WTC11 (cell line): ENCODE data around the gene AHSG. TPM values are rescaled to one million over a fixed set of nuclear protein-coding genes. Genes with fewer than 3 reads are reported as not detected.

ENCODE experiments used
- ATAC-seq: fragments of 200-7000 bp; cut with Tn5 transposase; 2 replicates; pipeline ENCODE4 v1.10.0; 2021; ENCODE audit warnings: mild to moderate bottlenecking, moderate library complexity
- CTCF ChIA-PET: fragments of 300-600 bp; sonication (Branson Sonifier 250); formaldehyde crosslinking; loops from one replicate; lab custom pipeline; 2021; ENCODE audit warnings: antibody characterized with exemption; lab: Charles Lee
- POLR2A ChIA-PET: fragments of 350-600 bp; sonication (Branson Sonifier 250); formaldehyde crosslinking; loops from one replicate; lab custom pipeline; 2021; ENCODE audit warnings: antibody characterized with exemption; lab: Charles Lee
- DNase-seq: peaks from one replicate; pipeline ENCODE4 v3.0.0; 2021; ENCODE audit warnings: low spot score
- H3K27ac Mint-ChIP-seq: 2 replicates; pipeline ENCODE4 v1.8.0; 2021; ENCODE audit warnings: mixed read lengths
- H3K27me3 Mint-ChIP-seq: 2 replicates; pipeline ENCODE4 v1.8.0; 2021; ENCODE audit warnings: low read depth, mild to moderate bottlenecking, moderate library complexity, mixed read lengths
- H3K36me3 Mint-ChIP-seq: 2 replicates; pipeline ENCODE4 v1.8.0; 2021; ENCODE audit warnings: mixed read lengths
- H3K4me1 Mint-ChIP-seq: 2 replicates; pipeline ENCODE4 v1.8.0; 2022; ENCODE audit warnings: mixed read lengths
- H3K4me3 Mint-ChIP-seq: 2 replicates; pipeline ENCODE4 v1.8.0; 2021; ENCODE audit warnings: mild to moderate bottlenecking, moderate library complexity, mixed read lengths
- H3K9me3 Mint-ChIP-seq: 2 replicates; pipeline ENCODE4 v1.8.0; 2021; ENCODE audit warnings: mixed read lengths
- AR ChIP-seq: fragments of 250-450 bp; sonication (Bioruptor Pico); IDR thresholded peaks from 2 replicates; pipeline ENCODE4 v1.9.0; 2021; ENCODE audit warnings: mild to moderate bottlenecking
- CDX4 ChIP-seq: fragments of 250-450 bp; sonication (Bioruptor Pico); IDR thresholded peaks from 2 replicates; pipeline ENCODE4 v1.9.0; 2021; ENCODE audit warnings: moderate library complexity, mild to moderate bottlenecking, inconsistent platforms, borderline replicate concordance
- E2F1 ChIP-seq: sonication (generic); formaldehyde crosslinking; IDR thresholded peaks from 2 replicates; pipeline ENCODE4 v1.8.0; 2022; ENCODE audit warnings: mild to moderate bottlenecking, missing genetic modification reagents
- FOXJ3 ChIP-seq: sonication (generic); formaldehyde crosslinking; IDR thresholded peaks from 2 replicates; pipeline ENCODE4 v1.9.0; 2021; ENCODE audit warnings: missing genetic modification reagents, mild to moderate bottlenecking, borderline replicate concordance
- GABPB1 ChIP-seq: sonication (generic); formaldehyde crosslinking; IDR thresholded peaks from 2 replicates; pipeline ENCODE4 v1.8.1; 2023; ENCODE audit warnings: mild to moderate bottlenecking, missing genetic modification reagents
- KAT7 ChIP-seq: sonication (generic); formaldehyde crosslinking; IDR thresholded peaks from 2 replicates; pipeline ENCODE4 v1.8.1; 2023; ENCODE audit warnings: missing genetic modification reagents, mild to moderate bottlenecking, borderline replicate concordance
- NFATC4 ChIP-seq: fragments of 250-450 bp; sonication (Bioruptor Pico); IDR thresholded peaks from 2 replicates; pipeline ENCODE4 v1.9.0; 2021; ENCODE audit warnings: mild to moderate bottlenecking
- NFE2L1 ChIP-seq: sonication (generic); formaldehyde crosslinking; IDR thresholded peaks from 2 replicates; pipeline ENCODE4 v1.8.1; 2023; ENCODE audit warnings: missing genetic modification reagents
- NR2C2 ChIP-seq: sonication (generic); formaldehyde crosslinking; IDR thresholded peaks from 2 replicates; pipeline ENCODE4 v1.8.0; 2022; ENCODE audit warnings: mild to moderate bottlenecking, missing genetic modification reagents
- SMAD4 ChIP-seq: sonication (generic); formaldehyde crosslinking; IDR thresholded peaks from 2 replicates; pipeline ENCODE4 v1.8.0; 2022; ENCODE audit warnings: mild to moderate bottlenecking, missing genetic modification reagents
- ZNF232 ChIP-seq: sonication (generic); formaldehyde crosslinking; IDR thresholded peaks from 2 replicates; pipeline ENCODE4 v1.8.0; 2022; ENCODE audit warnings: mild to moderate bottlenecking, missing genetic modification reagents
- ZNF281 ChIP-seq: sonication (generic); formaldehyde crosslinking; IDR thresholded peaks from 2 replicates; pipeline ENCODE4 v1.8.0; 2023; ENCODE audit warnings: mild to moderate bottlenecking, missing genetic modification reagents
- ZNF423 ChIP-seq: fragments of 250-450 bp; sonication (Bioruptor Pico); IDR thresholded peaks from 2 replicates; pipeline ENCODE4 v2.1.2; 2022; ENCODE audit warnings: mild to moderate bottlenecking, moderate library complexity
- total RNA-seq: library from RNA; stranded (reverse); gene quantifications from 3 replicates; pipeline ENCODE4 v1.2.3, GENCODE V29; 2021
- TF ChIP-seq, protein P1 (sequence below): fragments of 250-450 bp; sonication (Bioruptor Pico); conservative IDR thresholded peaks from 2 replicates; pipeline ENCODE4 v1.9.0; 2021; ENCODE audit warnings: mild to moderate bottlenecking
- TF ChIP-seq, protein P2 (sequence below): sonication (generic); formaldehyde crosslinking; IDR thresholded peaks from 2 replicates; pipeline ENCODE4 v1.8.1; 2023; ENCODE audit warnings: mild to moderate bottlenecking, missing genetic modification reagents, moderate library complexity
- TF ChIP-seq, protein P3 (sequence below): sonication (generic); formaldehyde crosslinking; IDR thresholded peaks from 2 replicates; pipeline ENCODE4 v1.8.1; 2023; ENCODE audit warnings: mild to moderate bottlenecking, missing genetic modification reagents, borderline replicate concordance

AHSG gene
- total RNA-seq, 1 experiment from 2014 or later: 1.9 TPM

DNA sequence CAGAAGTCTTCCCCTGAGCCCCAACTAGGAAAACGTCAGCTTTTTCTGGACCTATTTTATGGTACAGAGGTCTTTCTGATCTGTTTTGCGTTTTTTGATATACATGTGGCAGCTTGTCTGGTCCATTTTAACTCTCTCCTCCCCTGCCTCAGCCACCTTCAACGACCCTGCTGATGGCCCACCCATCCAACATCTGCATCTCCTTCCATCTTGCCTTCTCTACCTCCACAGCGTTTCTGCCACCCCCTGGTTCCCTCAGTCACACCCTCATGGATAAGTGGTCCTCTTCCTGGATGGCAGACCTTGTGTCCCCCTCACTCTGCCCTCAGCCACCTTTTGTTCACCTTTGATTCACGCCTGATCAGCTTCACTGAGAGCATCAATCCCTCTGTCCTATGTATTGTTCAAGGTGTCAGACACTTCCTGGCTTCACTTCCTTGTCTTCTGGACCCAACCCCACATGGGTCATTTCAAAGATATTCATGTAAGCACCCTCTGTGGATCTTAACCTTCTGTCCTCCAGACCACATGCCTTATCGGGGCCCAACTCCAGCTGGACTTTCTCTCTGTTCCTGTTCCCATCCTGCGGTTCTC lies 13.5 kb downstream of the AHSG start:
- peaks cover 7% of the 10 kb centered on the region; the same call in 1 of the 2 replicates for H3K4me1 Mint-ChIP-seq
- no peak overlapping the region for H3K4me3 Mint-ChIP-seq
- H3K36me3 Mint-ChIP-seq: no peaks in the 10 kb centered on the region
- ChIA-PET CTCF (interaction anchor here (1.8 to 2.2 kb wide), 2 partner anchors 9 to 12 kb away, joined by 5 to 15 read pairs; no protein-coding TSS in a partner anchor), POLR2A (no interaction called here)
- no peak for ATAC-seq
- no peak for DNase-seq
- peaks cover 2% of the 10 kb centered on the region; the same call in 1 of the 2 replicates for H3K27me3 Mint-ChIP-seq
- H3K27ac Mint-ChIP-seq: no peak overlapping the region
- peaks cover 3% of the 10 kb centered on the region; the same call in 1 of the 2 replicates for H3K9me3 Mint-ChIP-seq
- TF ChIP-seq ZNF281 (CRISPR knock-in tag) (no peak), ZNF232 (no peak), GABPB1 (no peak), ZNF423 (CRISPR knock-in tag) (no peak), CDX4 (no peak), FOXJ3 (CRISPR knock-in tag) (no peak), NFE2L1 (no peak), KAT7 (CRISPR knock-in tag) (no peak), SMAD4 (no peak), NR2C2 (no peak), NFATC4 (CRISPR knock-in tag) (no peak), E2F1 (no peak), AR (CRISPR knock-in tag) (no peak)
- TF ChIP-seq, protein P1, sequence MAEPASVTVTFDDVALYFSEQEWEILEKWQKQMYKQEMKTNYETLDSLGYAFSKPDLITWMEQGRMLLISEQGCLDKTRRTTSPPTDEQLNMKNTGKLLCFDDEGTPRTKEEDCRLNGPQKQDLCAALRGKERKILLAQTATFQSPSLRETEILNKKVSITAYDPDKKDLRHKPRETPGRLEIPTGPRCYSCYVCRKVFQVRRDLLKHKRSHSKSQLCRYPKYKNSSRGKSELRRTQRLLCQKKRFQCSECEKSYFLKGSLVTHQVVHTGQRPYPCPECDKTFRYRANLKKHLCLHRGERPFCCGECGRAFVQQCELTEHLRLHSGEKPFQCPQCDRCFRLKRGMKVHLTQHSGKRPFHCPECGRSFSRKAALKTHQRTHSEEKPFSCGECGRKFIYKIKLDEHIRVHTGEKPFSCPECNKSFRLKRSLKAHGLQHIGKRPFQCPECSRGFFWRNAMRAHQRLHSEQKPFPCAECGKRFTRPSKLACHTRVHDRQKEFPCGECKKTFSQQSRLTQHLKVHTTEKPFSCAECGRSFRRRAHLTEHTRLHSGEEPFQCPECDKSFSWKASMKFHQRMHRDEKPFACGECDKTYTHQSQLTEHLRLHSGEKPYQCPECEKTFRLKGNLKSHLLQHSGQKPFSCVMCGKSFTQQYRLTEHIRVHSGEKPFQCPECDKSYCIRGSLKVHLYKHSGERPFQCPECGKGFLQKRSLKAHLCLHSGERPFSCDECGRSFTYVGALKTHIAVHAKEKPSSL (CRISPR knock-in tag): no peak
- TF ChIP-seq, protein P2, sequence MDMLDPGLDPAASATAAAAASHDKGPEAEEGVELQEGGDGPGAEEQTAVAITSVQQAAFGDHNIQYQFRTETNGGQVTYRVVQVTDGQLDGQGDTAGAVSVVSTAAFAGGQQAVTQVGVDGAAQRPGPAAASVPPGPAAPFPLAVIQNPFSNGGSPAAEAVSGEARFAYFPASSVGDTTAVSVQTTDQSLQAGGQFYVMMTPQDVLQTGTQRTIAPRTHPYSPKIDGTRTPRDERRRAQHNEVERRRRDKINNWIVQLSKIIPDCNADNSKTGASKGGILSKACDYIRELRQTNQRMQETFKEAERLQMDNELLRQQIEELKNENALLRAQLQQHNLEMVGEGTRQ: no peak
- TF ChIP-seq, protein P3, sequence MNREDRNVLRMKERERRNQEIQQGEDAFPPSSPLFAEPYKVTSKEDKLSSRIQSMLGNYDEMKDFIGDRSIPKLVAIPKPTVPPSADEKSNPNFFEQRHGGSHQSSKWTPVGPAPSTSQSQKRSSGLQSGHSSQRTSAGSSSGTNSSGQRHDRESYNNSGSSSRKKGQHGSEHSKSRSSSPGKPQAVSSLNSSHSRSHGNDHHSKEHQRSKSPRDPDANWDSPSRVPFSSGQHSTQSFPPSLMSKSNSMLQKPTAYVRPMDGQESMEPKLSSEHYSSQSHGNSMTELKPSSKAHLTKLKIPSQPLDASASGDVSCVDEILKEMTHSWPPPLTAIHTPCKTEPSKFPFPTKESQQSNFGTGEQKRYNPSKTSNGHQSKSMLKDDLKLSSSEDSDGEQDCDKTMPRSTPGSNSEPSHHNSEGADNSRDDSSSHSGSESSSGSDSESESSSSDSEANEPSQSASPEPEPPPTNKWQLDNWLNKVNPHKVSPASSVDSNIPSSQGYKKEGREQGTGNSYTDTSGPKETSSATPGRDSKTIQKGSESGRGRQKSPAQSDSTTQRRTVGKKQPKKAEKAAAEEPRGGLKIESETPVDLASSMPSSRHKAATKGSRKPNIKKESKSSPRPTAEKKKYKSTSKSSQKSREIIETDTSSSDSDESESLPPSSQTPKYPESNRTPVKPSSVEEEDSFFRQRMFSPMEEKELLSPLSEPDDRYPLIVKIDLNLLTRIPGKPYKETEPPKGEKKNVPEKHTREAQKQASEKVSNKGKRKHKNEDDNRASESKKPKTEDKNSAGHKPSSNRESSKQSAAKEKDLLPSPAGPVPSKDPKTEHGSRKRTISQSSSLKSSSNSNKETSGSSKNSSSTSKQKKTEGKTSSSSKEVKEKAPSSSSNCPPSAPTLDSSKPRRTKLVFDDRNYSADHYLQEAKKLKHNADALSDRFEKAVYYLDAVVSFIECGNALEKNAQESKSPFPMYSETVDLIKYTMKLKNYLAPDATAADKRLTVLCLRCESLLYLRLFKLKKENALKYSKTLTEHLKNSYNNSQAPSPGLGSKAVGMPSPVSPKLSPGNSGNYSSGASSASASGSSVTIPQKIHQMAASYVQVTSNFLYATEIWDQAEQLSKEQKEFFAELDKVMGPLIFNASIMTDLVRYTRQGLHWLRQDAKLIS (CRISPR knock-in tag): no peak
